PFSK-1 (cell line): ENCODE measurements around the gene PBX3. TPM values are rescaled to one million over a fixed set of nuclear protein-coding genes. Genes with fewer than 3 reads are reported as not detected.

ENCODE experiments used
- FOXP2 ChIP-seq: optimal IDR thresholded peaks from 2 replicates; pipeline ENCODE3; 2011; ENCODE audit warnings: borderline replicate concordance, control low read depth, inconsistent platforms; ENCODE audit not compliant: insufficient read depth; ENCODE audit errors: extremely low read length, extremely low read depth
- POLR2AphosphoS5 ChIP-seq: IDR thresholded peaks from 2 replicates; pipeline ENCODE4 v1.6.1; 2012; ENCODE audit warnings: low read depth, mild to moderate bottlenecking, control low read depth, low read length, moderate library complexity
- REST ChIP-seq, 2 experiments: IDR thresholded peaks; 2 replicates each; pipeline versions ENCODE4 v1.6.1 to v1.8.0; 2011 to 2012; ENCODE audit warnings: low read depth in 2 of 2, low read length in 2 of 2, control low read depth in 1 of 2, inconsistent platforms in 1 of 2, mild to moderate bottlenecking in 1 of 2, moderate library complexity in 1 of 2; ENCODE audit not compliant: insufficient read depth in 1 of 2
- SIN3A ChIP-seq: IDR thresholded peaks from 2 replicates; pipeline ENCODE4 v1.6.1; 2012; ENCODE audit warnings: mild to moderate bottlenecking, low read length, moderate library complexity, borderline replicate concordance; ENCODE audit not compliant: insufficient read depth
- TAF1 ChIP-seq: IDR thresholded peaks from 2 replicates; pipeline ENCODE4 v1.6.1; 2012; ENCODE audit warnings: low read length, control low read depth, borderline replicate concordance; ENCODE audit not compliant: insufficient read depth
- polyA plus RNA-seq: library from polyadenylated mRNA; unstranded; fragments of >200 nt; gene quantifications from one replicate; pipeline ENCODE4 v1.2.1, GENCODE V29; 2012; ENCODE audit warnings: low read depth, missing spikeins; ENCODE audit not compliant: insufficient read length

The PBX3 gene
- 73.2 TPM for polyA plus RNA-seq

GRCh38 chr9:125747053-125747764 is at the start of gene PBX3:
PBX3 (plus strand) TSS chr9:125747373.
- TF ChIP-seq FOXP2 (peak; percentile 33), POLR2AphosphoS5 (no peak)

GRCh38 chr9:125699870-125700269 is 47.3 kb upstream of the PBX3 start:
- no peak for TF ChIP-seq TAF1
- no peak for TF ChIP-seq SIN3A
- TF ChIP-seq POLR2AphosphoS5, result no peak
- no peak for TF ChIP-seq REST (IDR thresholded peaks at IDR 0.05; ENCODE audit: insufficient read depth in 1 of 2, low read depth in 2 of 2, low read length in 2 of 2)
- TF ChIP-seq FOXP2, result no peak

- TF ChIP-seq SIN3A (no peak), REST (IDR thresholded peaks at IDR 0.05; ENCODE audit: insufficient read depth in 1 of 2, low read depth in 2 of 2, low read length in 2 of 2) (no peak), TAF1 (no peak), FOXP2 (no peak), POLR2AphosphoS5 (no peak)
Measured at GRCh38 chr9:125700791-125701190, 46.4 kb upstream of the PBX3 start.

- TF ChIP-seq REST (IDR thresholded peaks at IDR 0.05; ENCODE audit: insufficient read depth in 1 of 2, low read depth in 2 of 2, low read length in 2 of 2) (no peak), FOXP2 (no peak), SIN3A (no peak), TAF1 (no peak), POLR2AphosphoS5 (no peak)
Measured at GRCh38 chr9:125701351-125701750, 45.8 kb upstream of the PBX3 start.

GRCh38 chr9:125703662-125704061 is 43.5 kb upstream of the PBX3 start:
- TF ChIP-seq TAF1 (no peak), SIN3A (no peak), POLR2AphosphoS5 (no peak), REST (IDR thresholded peaks at IDR 0.05; ENCODE audit: insufficient read depth in 1 of 2, low read depth in 2 of 2, low read length in 2 of 2) (no peak), FOXP2 (no peak)
